OCI-LY3 (cell line): ENCODE data around the gene CMIP.

Experiments used
- EZH2phosphoT487 ChIP-seq: fragments of 200-600 bp; shearing (Covaris generic); IDR thresholded peaks from 2 replicates; pipeline ENCODE4 v1.6.1; 2018; ENCODE audit warnings: antibody characterized with exemption, mixed run types, low read depth
- TF ChIP-seq, protein P1 (sequence below): fragments of 200-600, 300-600 bp; sonication (generic); IDR thresholded peaks from 2 replicates; pipeline ENCODE4 v1.5.1; 2014; ENCODE audit warnings: antibody characterized with exemption, low read length, low read depth

DNA sequence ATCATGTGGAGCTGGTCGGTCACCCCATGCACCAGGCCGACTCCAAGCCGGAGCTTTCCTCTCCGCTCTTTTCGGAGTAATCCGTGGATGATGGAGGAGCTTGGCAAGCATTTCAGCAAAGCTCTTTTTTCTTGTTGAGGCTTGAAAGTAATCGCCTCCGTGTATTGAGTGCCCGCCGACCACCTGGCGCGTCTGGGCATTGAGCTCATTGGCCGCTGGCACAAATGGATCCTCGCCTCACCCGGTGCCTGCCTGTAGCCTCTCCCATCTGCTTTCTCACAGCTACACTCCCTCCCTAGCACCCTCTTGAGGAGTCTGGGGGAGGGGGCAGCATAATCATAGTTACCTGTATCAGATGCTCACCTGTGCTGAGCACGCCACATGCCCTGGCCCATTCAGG lies 148.9 kb downstream of the CMIP start:
- TF ChIP-seq, protein P1, sequence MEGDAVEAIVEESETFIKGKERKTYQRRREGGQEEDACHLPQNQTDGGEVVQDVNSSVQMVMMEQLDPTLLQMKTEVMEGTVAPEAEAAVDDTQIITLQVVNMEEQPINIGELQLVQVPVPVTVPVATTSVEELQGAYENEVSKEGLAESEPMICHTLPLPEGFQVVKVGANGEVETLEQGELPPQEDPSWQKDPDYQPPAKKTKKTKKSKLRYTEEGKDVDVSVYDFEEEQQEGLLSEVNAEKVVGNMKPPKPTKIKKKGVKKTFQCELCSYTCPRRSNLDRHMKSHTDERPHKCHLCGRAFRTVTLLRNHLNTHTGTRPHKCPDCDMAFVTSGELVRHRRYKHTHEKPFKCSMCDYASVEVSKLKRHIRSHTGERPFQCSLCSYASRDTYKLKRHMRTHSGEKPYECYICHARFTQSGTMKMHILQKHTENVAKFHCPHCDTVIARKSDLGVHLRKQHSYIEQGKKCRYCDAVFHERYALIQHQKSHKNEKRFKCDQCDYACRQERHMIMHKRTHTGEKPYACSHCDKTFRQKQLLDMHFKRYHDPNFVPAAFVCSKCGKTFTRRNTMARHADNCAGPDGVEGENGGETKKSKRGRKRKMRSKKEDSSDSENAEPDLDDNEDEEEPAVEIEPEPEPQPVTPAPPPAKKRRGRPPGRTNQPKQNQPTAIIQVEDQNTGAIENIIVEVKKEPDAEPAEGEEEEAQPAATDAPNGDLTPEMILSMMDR = no peak
- TF ChIP-seq EZH2phosphoT487 = no peak
